ENCODE measurements around the gene FSTL4.

The FSTL4 gene

GRCh38 chr5:133610489-133611356 is 1.6 kb downstream of the FSTL4 start:
- no peak overlapping the region for H3K4me3 ChIP-seq (IDR thresholded peaks at IDR 0.05; ENCODE audit: insufficient read depth, low read depth, low read length)
- no peaks in the 10 kb centered on the region for H3K4me1 ChIP-seq (ENCODE audit: low read depth, poor library complexity, severe bottlenecking)
- no peak for TF ChIP-seq CTCF (conservative IDR thresholded peaks at IDR 0.05; ENCODE audit: low read depth, low read length)
- no peak overlapping the region for H3K9ac ChIP-seq
- no peak overlapping the region for H3K4me2 ChIP-seq
- no peaks in the 10 kb centered on the region for H3K27me3 ChIP-seq (ENCODE audit: insufficient read depth, low read depth)
- no peak overlapping the region for H3K27ac ChIP-seq
- H3K79me2 ChIP-seq (ENCODE audit: insufficient read depth, low read depth): no peaks in the 10 kb centered on the region
- H3K36me3 ChIP-seq (ENCODE audit: insufficient read depth): no peaks in the 10 kb centered on the region
- no peaks in the 10 kb centered on the region for H4K20me1 ChIP-seq (ENCODE audit: insufficient read depth)
- H2AFZ ChIP-seq (ENCODE audit: low read depth): no peak overlapping the region

DNA sequence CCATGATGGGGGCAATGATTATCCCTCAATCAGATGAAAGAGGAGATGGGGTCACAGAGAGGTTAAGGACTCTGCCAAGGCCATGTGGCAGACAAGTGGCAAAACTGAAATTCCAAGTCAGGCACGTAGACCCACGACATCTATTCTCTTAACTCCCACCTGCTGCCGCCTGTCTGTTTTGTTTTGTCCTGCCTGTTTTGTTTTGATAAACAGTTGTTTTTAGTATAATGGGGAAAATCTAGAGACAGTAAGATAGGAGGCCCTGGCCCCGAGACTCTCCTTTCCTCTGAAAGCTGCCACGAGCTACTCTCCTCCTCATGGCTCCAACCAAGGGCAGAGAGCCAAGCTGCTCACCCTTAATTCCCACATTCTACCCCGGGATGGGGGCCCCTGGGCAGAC is 4.9 kb downstream of the FSTL4 start:
- no peaks in the 10 kb centered on the region for H3K36me3 ChIP-seq (ENCODE audit: insufficient read depth)
- no peak overlapping the region for H3K27ac ChIP-seq
- H2AFZ ChIP-seq (ENCODE audit: low read depth): no peak overlapping the region
- no peaks in the 10 kb centered on the region for H3K27me3 ChIP-seq (ENCODE audit: insufficient read depth, low read depth)
- no peak overlapping the region for H3K9ac ChIP-seq
- no peaks in the 10 kb centered on the region for H3K4me1 ChIP-seq (ENCODE audit: low read depth, poor library complexity, severe bottlenecking)
- no peak overlapping the region for H3K4me3 ChIP-seq (IDR thresholded peaks at IDR 0.05; ENCODE audit: insufficient read depth, low read depth, low read length)
- no peaks in the 10 kb centered on the region for H3K79me2 ChIP-seq (ENCODE audit: insufficient read depth, low read depth)
- no peak for TF ChIP-seq CTCF (conservative IDR thresholded peaks at IDR 0.05; ENCODE audit: low read depth, low read length)
- no peak overlapping the region for H3K4me2 ChIP-seq
- H4K20me1 ChIP-seq (ENCODE audit: insufficient read depth): no peaks in the 10 kb centered on the region

DNA sequence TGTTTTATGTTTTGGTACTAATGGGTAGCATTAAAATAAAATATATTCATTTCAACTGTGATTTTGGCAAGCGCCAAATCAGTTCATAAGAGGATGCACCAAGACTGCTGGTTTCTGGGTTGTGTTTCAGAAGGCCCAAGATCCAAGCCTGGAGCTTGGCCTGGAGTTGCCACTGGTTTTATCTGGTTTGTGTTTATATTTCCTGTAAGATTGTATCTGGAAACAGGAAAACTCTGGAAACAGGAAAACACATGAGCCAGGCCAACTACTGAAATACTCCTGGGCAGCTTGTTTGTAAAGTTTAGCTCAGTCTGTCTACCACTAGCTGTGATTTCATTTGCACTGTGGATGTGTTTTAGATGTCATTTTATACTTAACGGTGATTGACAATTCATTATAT is 5.5 kb downstream of the FSTL4 start:
- H4K20me1 ChIP-seq (ENCODE audit: insufficient read depth): no peaks in the 10 kb centered on the region
- no peak overlapping the region for H3K9ac ChIP-seq
- no peak overlapping the region for H3K4me2 ChIP-seq
- H2AFZ ChIP-seq (ENCODE audit: low read depth): no peak overlapping the region
- H3K36me3 ChIP-seq (ENCODE audit: insufficient read depth): no peaks in the 10 kb centered on the region
- H3K27me3 ChIP-seq (ENCODE audit: insufficient read depth, low read depth): no peaks in the 10 kb centered on the region
- no peak overlapping the region for H3K4me3 ChIP-seq (IDR thresholded peaks at IDR 0.05; ENCODE audit: insufficient read depth, low read depth, low read length)
- no peak for TF ChIP-seq CTCF (conservative IDR thresholded peaks at IDR 0.05; ENCODE audit: low read depth, low read length)
- no peaks in the 10 kb centered on the region for H3K4me1 ChIP-seq (ENCODE audit: low read depth, poor library complexity, severe bottlenecking)
- H3K27ac ChIP-seq: no peak overlapping the region
- no peaks in the 10 kb centered on the region for H3K79me2 ChIP-seq (ENCODE audit: insufficient read depth, low read depth)

GRCh38 chr5:133605323-133605722 is 7.0 kb downstream of the FSTL4 start:
- Histone ChIP-seq H3K79me2 (ENCODE audit: insufficient read depth, low read depth) (no peaks in the 10 kb centered on the region), H3K4me3 (IDR thresholded peaks at IDR 0.05; ENCODE audit: insufficient read depth, low read depth, low read length) (no peak overlapping the region), H3K27ac (no peak overlapping the region), H3K4me2 (no peak overlapping the region), H3K9ac (no peak overlapping the region), H3K27me3 (ENCODE audit: insufficient read depth, low read depth) (no peaks in the 10 kb centered on the region), H3K4me1 (ENCODE audit: low read depth, poor library complexity, severe bottlenecking) (no peaks in the 10 kb centered on the region), H3K36me3 (ENCODE audit: insufficient read depth) (no peaks in the 10 kb centered on the region), H2AFZ (ENCODE audit: low read depth) (no peak overlapping the region), H4K20me1 (ENCODE audit: insufficient read depth) (no peaks in the 10 kb centered on the region)
- no peak for TF ChIP-seq CTCF (conservative IDR thresholded peaks at IDR 0.05; ENCODE audit: low read depth, low read length)

Data from KMS-11 (cell line).